Aortic smooth muscle cell (primary cell): Measurements from ENCODE around the gene OR10H5. TPM values are rescaled to one million over a fixed set of nuclear protein-coding genes. Genes with fewer than 3 reads are reported as not detected.

Experiments used
- total RNA-seq: library from RNA; depleted of rRNA; stranded (reverse); fragments of >200 nt; gene quantifications from 2 replicates; pipeline ENCODE4 v1.2.3, GENCODE V29; 2014

The OR10H5 gene, protein sequence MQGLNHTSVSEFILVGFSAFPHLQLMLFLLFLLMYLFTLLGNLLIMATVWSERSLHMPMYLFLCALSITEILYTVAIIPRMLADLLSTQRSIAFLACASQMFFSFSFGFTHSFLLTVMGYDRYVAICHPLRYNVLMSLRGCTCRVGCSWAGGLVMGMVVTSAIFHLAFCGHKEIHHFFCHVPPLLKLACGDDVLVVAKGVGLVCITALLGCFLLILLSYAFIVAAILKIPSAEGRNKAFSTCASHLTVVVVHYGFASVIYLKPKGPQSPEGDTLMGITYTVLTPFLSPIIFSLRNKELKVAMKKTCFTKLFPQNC
- not detected in 2 replicates for total RNA-seq

DNA sequence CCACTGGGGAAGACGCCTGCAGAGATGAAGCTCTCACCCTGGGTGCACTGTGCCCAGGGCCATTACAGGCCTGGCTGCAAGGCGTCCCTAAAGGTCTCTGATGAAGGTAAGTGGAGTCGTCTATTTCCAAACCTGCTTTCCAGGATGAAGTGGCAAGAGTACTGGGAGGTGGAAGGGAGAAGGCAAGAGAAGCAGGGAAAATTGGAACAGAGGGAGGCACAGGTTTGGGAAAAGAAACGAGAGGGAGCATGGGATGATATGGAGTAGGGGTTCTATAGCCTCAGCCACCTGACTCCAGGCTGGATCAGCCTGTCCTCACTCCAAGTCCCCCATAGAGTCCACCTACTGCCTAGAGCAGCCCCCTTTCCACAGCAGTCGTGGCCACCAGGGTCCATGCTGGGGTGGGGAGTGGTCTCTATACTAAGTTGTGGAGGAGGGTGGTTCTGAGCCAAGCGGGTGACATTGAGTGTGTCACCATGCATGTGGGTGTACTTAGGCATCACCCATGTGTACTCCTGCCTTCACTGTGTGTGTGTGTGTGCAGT, at the start of gene OR10H5:
Gene OR10H5, plus strand, starts transcription at position 51 of the 545 bp plus-strand sequence. CDS start 6,388 bp downstream, outside the sequence.

DNA sequence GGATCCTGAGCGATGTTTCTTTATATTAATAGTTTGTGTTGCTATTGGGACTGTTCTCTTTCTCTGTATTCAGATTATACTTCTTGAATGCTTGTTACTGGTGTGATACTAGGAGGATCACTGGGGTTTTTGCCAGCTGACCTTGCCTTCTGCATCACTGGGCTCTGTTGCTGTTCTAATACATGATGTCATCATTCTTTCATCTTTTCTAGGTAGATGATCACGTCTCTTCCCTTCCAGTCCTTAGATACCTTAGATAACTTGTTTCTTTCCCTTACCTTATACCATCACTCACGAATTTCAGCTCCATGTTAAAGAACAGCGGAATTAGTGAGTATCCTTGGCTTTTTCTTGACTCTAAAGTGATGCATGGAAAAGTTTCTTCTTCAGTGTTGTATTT, 49.7 kb upstream of the OR10H5 start, which contains the start of gene OR10H3:
Gene OR10H3, plus strand, starts transcription at position 264 of the 400 bp plus-strand sequence. CDS start 3,408 bp downstream, outside the sequence.

DNA sequence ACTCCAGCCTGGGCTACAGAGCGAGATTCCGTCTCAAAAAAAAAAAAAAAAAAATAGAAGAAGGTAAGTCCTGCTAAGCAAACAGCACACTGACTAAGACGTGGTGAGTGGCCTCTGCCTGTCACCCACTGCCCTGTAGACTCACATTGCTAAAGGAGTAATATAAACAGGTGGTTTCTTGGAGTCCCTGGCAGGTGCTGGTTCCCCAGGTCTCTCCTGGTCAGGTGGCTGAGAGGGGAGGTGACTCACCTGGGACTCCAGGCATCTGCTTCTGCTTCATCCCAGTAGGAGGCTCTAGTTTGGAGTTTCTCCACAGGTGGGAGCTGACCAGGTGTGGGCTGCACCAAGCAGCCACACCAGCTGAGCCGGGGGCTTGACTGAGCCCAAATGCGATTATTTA, 27.8 kb downstream of the OR10H5 start, which contains the start of gene OR10H1:
Gene OR10H1, minus strand, starts transcription at position 359 of the 400 bp plus-strand sequence. CDS start 7,627 bp downstream, outside the sequence.

Other genes starting within 250 kb of the OR10H5 start
- gene CYP4F8, start 172.4 kb upstream of the OR10H5 start, total RNA-seq = not detected in 2 replicates
- gene CYP4F3, start 146.8 kb upstream of the OR10H5 start, total RNA-seq = not detected in 2 replicates
- gene CYP4F12, start 114.6 kb upstream of the OR10H5 start, total RNA-seq = not detected in 2 replicates
- not detected in 2 replicates for gene OR10H2, start 59.6 kb upstream of the OR10H5 start, total RNA-seq
- not detected in 2 replicates for gene OR10H3, start 49.7 kb upstream of the OR10H5 start, total RNA-seq
- not detected in 2 replicates for gene OR10H1, start 28.0 kb downstream of the OR10H5 start, total RNA-seq
- not detected in 2 replicates for gene CYP4F2, start 110.4 kb downstream of the OR10H5 start, total RNA-seq
- 0.37 and 0.92 TPM in 2 replicates for gene CYP4F11, start 146.9 kb downstream of the OR10H5 start, total RNA-seq
- not detected in 2 replicates for gene OR10H4, start 161.3 kb downstream of the OR10H5 start, total RNA-seq